ENCODE data around the gene ROGDI. TPM values are rescaled to one million over a fixed set of nuclear protein-coding genes. Genes with fewer than 3 reads are reported as not detected.

ROGDI gene
- total and polyA plus RNA-seq, 2 donors (not counting 1 experiment from before 2014, with no cell fraction given), result 9.2 to 31.9 TPM

DNA sequence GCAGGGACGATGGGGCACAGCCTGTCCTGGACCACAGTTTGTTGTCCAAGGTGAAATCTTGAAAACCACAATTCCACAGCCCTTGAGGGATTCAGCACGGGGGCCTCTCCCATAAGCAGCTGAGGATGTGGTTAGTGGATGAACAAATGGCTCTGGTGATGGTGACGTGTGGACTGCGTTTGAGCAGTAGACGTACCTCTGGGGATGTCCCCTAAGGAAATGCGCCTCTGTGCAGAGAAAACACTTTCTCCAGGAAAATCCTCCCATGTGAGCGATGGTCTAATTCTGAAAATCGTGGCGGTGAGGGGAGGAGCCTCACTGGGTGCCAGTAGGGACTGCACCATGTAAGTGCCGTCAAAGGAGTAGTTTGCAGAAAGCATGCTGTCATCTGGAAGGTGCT lies 11.6 kb downstream of the ROGDI start:
- no peak overlapping the region for H3K4me3 ChIP-seq (ENCODE audit: control extremely low read depth in 1 of 5, extremely low read depth in 1 of 5, insufficient read depth in 1 of 5, low read depth in 2 of 5, low read length in 4 of 5)
- H3K79me2 ChIP-seq (ENCODE audit: control insufficient read depth, insufficient read depth, low read length), result no peaks in the 10 kb centered on the region
- Mint-ChIP-seq H3K4me1 (no peaks in the 10 kb centered on the region), H3K9me3 (ENCODE audit: insufficient read depth) (no peaks in the 10 kb centered on the region), H3K27me3 (no peaks in the 10 kb centered on the region), H3K4me3 (no peak overlapping the region), H3K27ac (no peak overlapping the region)
- H2AFZ ChIP-seq (ENCODE audit: insufficient read depth, low read depth, low read length, poor library complexity, severe bottlenecking), result no peak overlapping the region
- intact Hi-C loops (cut with micrococcal nuclease), result no loop called here
- no peaks in the 10 kb centered on the region for H3K36me3 ChIP-seq (replicated peaks in 1 of 2; ENCODE audit: control extremely low read depth in 1 of 2, control insufficient read depth in 1 of 2, extremely low read depth in 1 of 2, insufficient read depth in 2 of 2, low read length in 1 of 2)
- WGBS (ENCODE audit: insufficient coverage), result 45% methylated on average over 8 of the region's 10 CpGs
- H3K27ac ChIP-seq (ENCODE audit: low read length in 2 of 2), result no peak overlapping the region
- no peak for ATAC-seq (ENCODE audit: low read depth)
- no peak for DNase-seq
- no peak overlapping the region for H3K9ac ChIP-seq (ENCODE audit: low read length)
- no peak for TF ChIP-seq EZH2 (IDR thresholded peaks at IDR 0.05; ENCODE audit: borderline replicate concordance, insufficient read depth, low read depth, low read length, poor library complexity, severe bottlenecking)
- TF ChIP-seq, protein P1, sequence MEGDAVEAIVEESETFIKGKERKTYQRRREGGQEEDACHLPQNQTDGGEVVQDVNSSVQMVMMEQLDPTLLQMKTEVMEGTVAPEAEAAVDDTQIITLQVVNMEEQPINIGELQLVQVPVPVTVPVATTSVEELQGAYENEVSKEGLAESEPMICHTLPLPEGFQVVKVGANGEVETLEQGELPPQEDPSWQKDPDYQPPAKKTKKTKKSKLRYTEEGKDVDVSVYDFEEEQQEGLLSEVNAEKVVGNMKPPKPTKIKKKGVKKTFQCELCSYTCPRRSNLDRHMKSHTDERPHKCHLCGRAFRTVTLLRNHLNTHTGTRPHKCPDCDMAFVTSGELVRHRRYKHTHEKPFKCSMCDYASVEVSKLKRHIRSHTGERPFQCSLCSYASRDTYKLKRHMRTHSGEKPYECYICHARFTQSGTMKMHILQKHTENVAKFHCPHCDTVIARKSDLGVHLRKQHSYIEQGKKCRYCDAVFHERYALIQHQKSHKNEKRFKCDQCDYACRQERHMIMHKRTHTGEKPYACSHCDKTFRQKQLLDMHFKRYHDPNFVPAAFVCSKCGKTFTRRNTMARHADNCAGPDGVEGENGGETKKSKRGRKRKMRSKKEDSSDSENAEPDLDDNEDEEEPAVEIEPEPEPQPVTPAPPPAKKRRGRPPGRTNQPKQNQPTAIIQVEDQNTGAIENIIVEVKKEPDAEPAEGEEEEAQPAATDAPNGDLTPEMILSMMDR (IDR thresholded peaks at IDR 0.05), result no peak
- no peaks in the 10 kb centered on the region for H3K4me1 ChIP-seq (ENCODE audit: control insufficient read depth in 2 of 2, insufficient read depth in 2 of 2, low read length in 2 of 2)
- H4K20me1 ChIP-seq (ENCODE audit: control insufficient read depth, insufficient read depth, low read length, poor library complexity, severe bottlenecking), result no peaks in the 10 kb centered on the region
- H3K9me3 ChIP-seq (ENCODE audit: control extremely low read depth in 1 of 3, control insufficient read depth in 2 of 3, insufficient read depth in 1 of 3, low read length in 2 of 3), result no peaks in the 10 kb centered on the region
- ChIA-PET POLR2A (no interaction called here), CTCF (no interaction called here)
- no peak overlapping the region for H3K4me2 ChIP-seq (replicated peaks; ENCODE audit: low read depth, low read length, poor library complexity, severe bottlenecking)
- peaks cover 0 to 6% (median 0%) of the 10 kb centered on the region in 4 experiments for H3K27me3 ChIP-seq (replicated peaks in 1 of 4; ENCODE audit: control extremely low read depth in 1 of 4, control insufficient read depth in 3 of 4, insufficient read depth in 4 of 4, low read length in 3 of 4)

DNA sequence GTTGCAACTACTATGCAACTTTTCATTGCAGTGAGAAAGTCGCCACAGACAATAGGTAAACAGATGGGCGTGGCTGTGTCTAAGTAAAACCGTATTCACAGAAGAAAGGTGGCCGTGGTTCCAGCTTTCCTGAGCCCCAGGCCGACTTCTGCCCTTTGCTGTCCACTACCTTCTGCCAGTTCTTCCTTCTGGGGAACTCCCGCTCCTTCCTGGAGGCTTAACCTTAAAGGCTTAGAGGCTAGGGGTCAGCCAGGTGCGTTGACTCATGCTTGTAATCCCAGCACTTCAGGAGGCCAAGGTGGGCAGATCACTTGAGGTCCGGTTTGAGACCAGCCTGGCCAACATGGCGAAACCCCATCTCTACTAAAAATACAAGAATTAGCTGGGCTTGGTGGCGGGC lies 12.2 kb downstream of the ROGDI start:
- H3K79me2 ChIP-seq (ENCODE audit: control insufficient read depth, insufficient read depth, low read length), result no peaks in the 10 kb centered on the region
- TF ChIP-seq, protein P1 (IDR thresholded peaks at IDR 0.05), result no peak
- no peak for TF ChIP-seq EZH2 (IDR thresholded peaks at IDR 0.05; ENCODE audit: borderline replicate concordance, insufficient read depth, low read depth, low read length, poor library complexity, severe bottlenecking)

More for the DNA sequence above, 12.2 kb downstream of the ROGDI start:
- no peak overlapping the region for H3K4me3 ChIP-seq (ENCODE audit: control extremely low read depth in 1 of 5, extremely low read depth in 1 of 5, insufficient read depth in 1 of 5, low read depth in 2 of 5, low read length in 4 of 5)
- H3K27ac Mint-ChIP-seq, result no peak overlapping the region
- peaks cover 0 to 6% (median 0%) of the 10 kb centered on the region in 4 experiments for H3K27me3 ChIP-seq (replicated peaks in 1 of 4; ENCODE audit: control extremely low read depth in 1 of 4, control insufficient read depth in 3 of 4, insufficient read depth in 4 of 4, low read length in 3 of 4)
- H3K4me2 ChIP-seq (replicated peaks; ENCODE audit: low read depth, low read length, poor library complexity, severe bottlenecking), result no peak overlapping the region
- H3K27me3 Mint-ChIP-seq, result no peaks in the 10 kb centered on the region
- intact Hi-C loops (cut with micrococcal nuclease), result no loop called here
- H2AFZ ChIP-seq (ENCODE audit: insufficient read depth, low read depth, low read length, poor library complexity, severe bottlenecking), result no peak overlapping the region
- POLR2A ChIA-PET, result no interaction called here
- DNase-seq, result no peak
- H3K9me3 Mint-ChIP-seq (ENCODE audit: insufficient read depth), result no peaks in the 10 kb centered on the region
- no peak overlapping the region for H3K27ac ChIP-seq (ENCODE audit: low read length in 2 of 2)
- no peaks in the 10 kb centered on the region for H3K36me3 ChIP-seq (replicated peaks in 1 of 2; ENCODE audit: control extremely low read depth in 1 of 2, control insufficient read depth in 1 of 2, extremely low read depth in 1 of 2, insufficient read depth in 2 of 2, low read length in 1 of 2)
- no peaks in the 10 kb centered on the region for H3K9me3 ChIP-seq (ENCODE audit: control extremely low read depth in 1 of 3, control insufficient read depth in 2 of 3, insufficient read depth in 1 of 3, low read length in 2 of 3)
- no peak overlapping the region for H3K9ac ChIP-seq (ENCODE audit: low read length)
- H4K20me1 ChIP-seq (ENCODE audit: control insufficient read depth, insufficient read depth, low read length, poor library complexity, severe bottlenecking), result no peaks in the 10 kb centered on the region
- CTCF ChIA-PET, result no interaction called here
- no peaks in the 10 kb centered on the region for H3K4me1 ChIP-seq (ENCODE audit: control insufficient read depth in 2 of 2, insufficient read depth in 2 of 2, low read length in 2 of 2)
- H3K4me3 Mint-ChIP-seq, result no peak overlapping the region
- WGBS (ENCODE audit: insufficient coverage), result 87% methylated on average over 8 of the region's 10 CpGs
- no peak for ATAC-seq (ENCODE audit: low read depth)
- H3K4me1 Mint-ChIP-seq, result no peaks in the 10 kb centered on the region
